PC-3 (cell line): ENCODE results near the gene ZDHHC12. TPM values are rescaled to one million over a fixed set of nuclear protein-coding genes. Genes with fewer than 3 reads are reported as not detected.

Experiments used
- ATAC-seq: fragments of 200-7000 bp; cut with Tn5 transposase; 2 replicates; pipeline ENCODE4 v1.9.1; 2020; ENCODE audit warnings: mild to moderate bottlenecking, moderate library complexity
- BruUV-seq: library from RNA; stranded (reverse); fragments of 400-500 nt; replicated peaks from 2 replicates; lab custom pipeline; 2021; lab: Mats Ljungman, UMichigan
- CTCF ChIA-PET: fragments of 300-600 bp; sonication (Branson Sonifier 250); formaldehyde crosslinking; loops from one replicate; lab custom pipeline; 2022; ENCODE audit warnings: antibody characterized with exemption; lab: Charles Lee
- POLR2A ChIA-PET: fragments of 300-600 bp; sonication (Branson Sonifier 250); formaldehyde crosslinking; loops from one replicate; lab custom pipeline; 2022; ENCODE audit warnings: antibody characterized with exemption; ENCODE audit not compliant: unreplicated experiment; lab: Charles Lee
- DNase-seq: peaks from one replicate; pipeline ENCODE4 v3.0.0-alpha.2; 2015
- H2AFZ ChIP-seq: fragments of 300-600 bp; sonication (generic); 2 replicates; pipeline ENCODE4 v1.6.0; 2016; ENCODE audit warnings: antibody characterized with exemption, low read length
- H3F3A ChIP-seq: fragments of 300-600 bp; sonication (generic); one replicate; pipeline ENCODE4 v1.6.0; 2017; ENCODE audit warnings: antibody characterized with exemption, low read length, control low read depth, mild to moderate bottlenecking; ENCODE audit not compliant: unreplicated experiment
- H3K27ac ChIP-seq: fragments of 300-600 bp; sonication (generic); 2 replicates; pipeline ENCODE4 v1.5.1; 2016; ENCODE audit warnings: mild to moderate bottlenecking, low read length
- H3K27me3 ChIP-seq: fragments of 300-600 bp; sonication (generic); 2 replicates; pipeline ENCODE4 v1.6.1; 2016; ENCODE audit warnings: low read length, mixed read lengths
- H3K36me3 ChIP-seq: fragments of 300-600 bp; sonication (generic); 2 replicates; pipeline ENCODE4 v1.6.1; 2016; ENCODE audit warnings: low read depth, mixed run types, low read length, mixed read lengths
- H3K4me1 ChIP-seq: fragments of 300-600 bp; sonication (generic); 2 replicates; pipeline ENCODE4 v1.5.1; 2016; ENCODE audit warnings: low read length; ENCODE audit not compliant: insufficient read depth
- H3K4me2 ChIP-seq: fragments of 300-600 bp; sonication (generic); 2 replicates; pipeline ENCODE4 v1.6.0; 2016; ENCODE audit warnings: low read length
- H3K4me3 ChIP-seq: fragments of 300-600 bp; sonication (generic); 2 replicates; pipeline ENCODE4 v1.5.1; 2016; ENCODE audit warnings: mild to moderate bottlenecking, low read length, mixed read lengths
- H3K79me2 ChIP-seq: fragments of 300-600 bp; sonication (generic); 2 replicates; pipeline ENCODE4 v1.6.1; 2017; ENCODE audit warnings: low read length, mixed read lengths
- H3K9ac ChIP-seq: fragments of 300-600 bp; sonication (generic); 2 replicates; pipeline ENCODE4 v1.6.0; 2016; ENCODE audit warnings: mild to moderate bottlenecking, low read length
- H3K9me2 ChIP-seq: fragments of 300-600 bp; sonication (generic); replicated peaks from 2 replicates; pipeline ENCODE4 v1.6.1; 2016; ENCODE audit warnings: mixed run types, low read length, mixed read lengths
- H3K9me3 ChIP-seq: fragments of 300-600 bp; sonication (generic); 2 replicates; pipeline ENCODE4 v1.6.1; 2016; ENCODE audit warnings: low read length, mixed read lengths
- H4K20me1 ChIP-seq: fragments of 300-600 bp; sonication (generic); 2 replicates; pipeline ENCODE4 v1.6.1; 2016; ENCODE audit warnings: low read length, mixed read lengths
- EZH2 ChIP-seq: fragments of 300-600 bp; sonication (generic); IDR thresholded peaks from one replicate; pipeline ENCODE4 v1.6.1; 2017; ENCODE audit warnings: antibody characterized with exemption, mild to moderate bottlenecking, low read length; ENCODE audit not compliant: unreplicated experiment
- EZH2phosphoT487 ChIP-seq: fragments of 300-600 bp; sonication (generic); IDR thresholded peaks from 2 replicates; pipeline ENCODE4 v1.6.1; 2018; ENCODE audit warnings: mild to moderate bottlenecking, antibody characterized with exemption, low read length, borderline replicate concordance
- intact Hi-C: fragments of 100-400 bp; cut with micrococcal nuclease; formaldehyde crosslinking; loops from 2 replicates; pipeline ENCODE4 v1.9.0; 2023
- total RNA-seq: library from RNA; depleted of rRNA; stranded (reverse); fragments of >200 nt; gene quantifications from 2 replicates; pipeline ENCODE4 v1.2.3, GENCODE V29; 2014
- TF ChIP-seq, protein P1 (sequence below): fragments of 300-600 bp; sonication (generic); conservative IDR thresholded peaks from 2 replicates; pipeline ENCODE4 v1.5.1; 2017; ENCODE audit warnings: antibody characterized with exemption, low read depth, mild to moderate bottlenecking, low read length

ZDHHC12 gene
- total RNA-seq, 1 experiment from 2014 or later: 86.1 TPM

DNA sequence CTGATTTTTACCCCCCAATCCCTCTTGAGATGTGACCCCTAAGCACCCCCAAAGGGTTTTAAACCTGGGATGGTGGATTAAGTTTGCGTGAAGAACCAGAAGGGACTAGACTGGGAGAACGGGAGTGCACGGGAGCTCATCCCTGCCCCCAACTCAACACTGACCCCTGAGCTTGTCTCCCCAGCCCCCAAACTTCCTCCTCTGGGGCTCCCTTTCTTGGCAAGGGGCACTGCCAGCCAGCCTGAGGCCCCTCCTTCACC is 39.9 kb downstream of the ZDHHC12 start:
- Histone ChIP-seq H3K36me3 (no peaks in the 10 kb centered on the region), H2AFZ (peak overlapping the region; percentile 49; the same call in 1 of the 2 replicates), H3K4me2 (peak overlapping the region; percentile 99), H3K9me2 (no peaks in the 10 kb centered on the region), H3K9ac (peak overlapping the region; percentile 98), H3K27me3 (no peaks in the 10 kb centered on the region), H3K4me3 (peak overlapping the region; percentile 92), H4K20me1 (no peaks in the 10 kb centered on the region), H3K4me1 (peaks cover 41% of the 10 kb centered on the region), H3F3A (no peaks in the 10 kb centered on the region), H3K9me3 (no peaks in the 10 kb centered on the region), H3K27ac (peak overlapping the region; percentile 95), H3K79me2 (peaks cover 59% of the 10 kb centered on the region)
- ATAC-seq (no peak), DNase-seq (no peak)
- no peak for TF ChIP-seq EZH2phosphoT487
- TF ChIP-seq EZH2: no peak
- TF ChIP-seq, protein P1, sequence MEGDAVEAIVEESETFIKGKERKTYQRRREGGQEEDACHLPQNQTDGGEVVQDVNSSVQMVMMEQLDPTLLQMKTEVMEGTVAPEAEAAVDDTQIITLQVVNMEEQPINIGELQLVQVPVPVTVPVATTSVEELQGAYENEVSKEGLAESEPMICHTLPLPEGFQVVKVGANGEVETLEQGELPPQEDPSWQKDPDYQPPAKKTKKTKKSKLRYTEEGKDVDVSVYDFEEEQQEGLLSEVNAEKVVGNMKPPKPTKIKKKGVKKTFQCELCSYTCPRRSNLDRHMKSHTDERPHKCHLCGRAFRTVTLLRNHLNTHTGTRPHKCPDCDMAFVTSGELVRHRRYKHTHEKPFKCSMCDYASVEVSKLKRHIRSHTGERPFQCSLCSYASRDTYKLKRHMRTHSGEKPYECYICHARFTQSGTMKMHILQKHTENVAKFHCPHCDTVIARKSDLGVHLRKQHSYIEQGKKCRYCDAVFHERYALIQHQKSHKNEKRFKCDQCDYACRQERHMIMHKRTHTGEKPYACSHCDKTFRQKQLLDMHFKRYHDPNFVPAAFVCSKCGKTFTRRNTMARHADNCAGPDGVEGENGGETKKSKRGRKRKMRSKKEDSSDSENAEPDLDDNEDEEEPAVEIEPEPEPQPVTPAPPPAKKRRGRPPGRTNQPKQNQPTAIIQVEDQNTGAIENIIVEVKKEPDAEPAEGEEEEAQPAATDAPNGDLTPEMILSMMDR: no peak
- ChIA-PET POLR2A (interaction anchor here (1.1 kb wide), 1 partner anchor 16 kb away, joined by 3 read pairs; no protein-coding TSS in a partner anchor), CTCF (interaction anchor here (0.6 kb wide), 2 partner anchors 18 to 43 kb away, joined by 3 read pairs; no protein-coding TSS in a partner anchor)
- TSS peak; percentile 85 for BruUV-seq
- intact Hi-C loops: loop anchor here (2.0 to 5.0 kb wide), 2 partner anchors 27 to 47 kb away; partner anchors contain the start of gene DYNC2I2

DNA sequence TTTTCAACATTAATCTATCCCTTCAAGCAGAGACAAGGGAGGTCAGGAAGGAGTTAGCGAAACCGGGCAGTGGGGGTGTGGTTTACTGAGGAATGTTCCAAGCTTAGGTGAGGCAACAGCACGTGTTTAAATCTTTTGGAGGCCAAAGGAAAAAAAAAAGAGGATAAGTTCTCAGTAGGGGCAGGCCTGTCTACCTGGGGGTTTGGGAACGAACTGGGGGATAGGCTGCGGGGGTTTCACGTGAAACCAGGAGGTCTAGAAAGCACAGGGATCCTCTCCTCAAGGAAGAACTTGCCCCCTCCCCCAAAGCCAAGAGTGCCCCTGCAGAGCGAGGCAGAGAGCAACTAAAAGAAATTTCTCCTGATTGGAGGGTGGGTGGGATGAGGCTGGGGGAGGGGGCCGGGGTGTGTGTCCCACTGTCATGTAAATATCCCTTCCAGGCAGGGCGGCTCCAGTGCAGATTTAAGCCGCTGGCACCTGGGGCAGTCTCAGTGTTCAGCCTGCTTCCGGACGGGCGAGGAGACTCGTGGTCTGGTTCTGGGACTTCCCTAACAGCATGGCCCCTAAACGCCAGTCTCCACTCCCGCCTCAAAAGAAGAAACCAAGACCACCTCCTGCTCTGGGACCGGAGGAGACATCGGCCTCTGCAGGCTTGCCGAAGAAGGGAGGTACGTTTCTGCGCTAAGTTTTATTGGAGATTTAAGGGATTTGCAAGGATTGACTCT is 40.4 kb downstream of the ZDHHC12 start:
- H3K27me3 ChIP-seq: no peaks in the 10 kb centered on the region
- intact Hi-C loops: loop anchor here (2.0 to 5.0 kb wide), 2 partner anchors 27 to 46 kb away; partner anchors contain the start of gene DYNC2I2
- DNase-seq (peak; percentile 50), ATAC-seq (peak; percentile 16)
- peak overlapping the region; percentile 49; the same call in 1 of the 2 replicates for H2AFZ ChIP-seq
- peaks cover 57% of the 10 kb centered on the region for H3K79me2 ChIP-seq
- POLR2A ChIA-PET: interaction anchor here (0.6 to 1.1 kb wide), 4 partner anchors 16 to 127 kb away, joined by 3 to 10 read pairs (median 5); no protein-coding TSS in a partner anchor
- H3F3A ChIP-seq: no peaks in the 10 kb centered on the region
- peak overlapping the region; percentile 92 for H3K4me3 ChIP-seq
- peak overlapping the region; percentile 99 for H3K4me2 ChIP-seq
- no peaks in the 10 kb centered on the region for H4K20me1 ChIP-seq
- no peaks in the 10 kb centered on the region for H3K9me2 ChIP-seq
- H3K4me1 ChIP-seq: peaks cover 40% of the 10 kb centered on the region
- CTCF ChIA-PET: interaction anchor here (0.6 kb wide), 3 partner anchors 18 to 95 kb away, joined by 3 read pairs; no protein-coding TSS in a partner anchor
- BruUV-seq: no TSS peak
- no peaks in the 10 kb centered on the region for H3K9me3 ChIP-seq
- no peaks in the 10 kb centered on the region for H3K36me3 ChIP-seq
- TF ChIP-seq, protein P1: no peak
- no peak for TF ChIP-seq EZH2
- peak overlapping the region; percentile 98 for H3K9ac ChIP-seq
- peak overlapping the region; percentile 95 for H3K27ac ChIP-seq

DNA sequence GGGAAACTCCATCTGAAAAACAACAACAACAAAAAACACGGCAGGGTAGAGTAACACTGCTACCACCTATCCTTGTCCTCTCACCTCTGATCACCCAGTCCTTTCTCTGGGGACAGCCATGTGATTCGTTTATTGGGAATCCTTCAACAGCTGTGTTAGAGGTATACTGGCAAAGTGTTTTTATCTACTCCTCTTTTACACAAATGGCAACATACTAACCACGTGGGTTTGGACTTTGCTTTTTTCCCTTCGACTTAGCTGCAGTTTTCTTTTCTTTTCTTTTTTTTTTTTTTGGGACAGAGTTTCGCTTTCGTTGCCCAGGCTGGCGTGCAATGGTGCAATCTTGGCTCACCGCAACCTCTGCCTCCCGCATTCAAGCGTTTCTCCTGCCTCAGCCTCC is 46.1 kb downstream of the ZDHHC12 start:
- H3K79me2 ChIP-seq: peaks cover under 1% of the 10 kb centered on the region; the same call in 1 of the 2 replicates
- no peak overlapping the region for H3K4me3 ChIP-seq
- H2AFZ ChIP-seq: no peak overlapping the region
- no TSS peak for BruUV-seq
- ChIA-PET CTCF (no interaction called here), POLR2A (no interaction called here)
- ATAC-seq: no peak
- H3K36me3 ChIP-seq: no peaks in the 10 kb centered on the region
- H3K9me2 ChIP-seq: no peaks in the 10 kb centered on the region
- intact Hi-C loops: no loop called here
- no peaks in the 10 kb centered on the region for H3K27me3 ChIP-seq
- no peak for DNase-seq
- no peaks in the 10 kb centered on the region for H3K9me3 ChIP-seq
- TF ChIP-seq, protein P1: no peak
- TF ChIP-seq EZH2phosphoT487 (no peak), EZH2 (no peak)
- no peaks in the 10 kb centered on the region for H4K20me1 ChIP-seq
- H3K4me1 ChIP-seq: no peaks in the 10 kb centered on the region
- H3F3A ChIP-seq: no peaks in the 10 kb centered on the region
- H3K27ac ChIP-seq: no peak overlapping the region
- no peak overlapping the region for H3K9ac ChIP-seq
- H3K4me2 ChIP-seq: no peak overlapping the region
